Erythroblast (primary cell): Measurements from ENCODE around the gene MST1.

Experiments
- GATA1 ChIP-seq: IDR thresholded peaks from 2 replicates; pipeline ENCODE4 v1.6.1; 2011; ENCODE audit warnings: low read depth, mild to moderate bottlenecking, control low read depth, low read length, moderate library complexity
- POLR2A ChIP-seq: IDR thresholded peaks from 2 replicates; pipeline ENCODE4 v1.6.1; 2011; ENCODE audit warnings: mild to moderate bottlenecking, low read length

DNA sequence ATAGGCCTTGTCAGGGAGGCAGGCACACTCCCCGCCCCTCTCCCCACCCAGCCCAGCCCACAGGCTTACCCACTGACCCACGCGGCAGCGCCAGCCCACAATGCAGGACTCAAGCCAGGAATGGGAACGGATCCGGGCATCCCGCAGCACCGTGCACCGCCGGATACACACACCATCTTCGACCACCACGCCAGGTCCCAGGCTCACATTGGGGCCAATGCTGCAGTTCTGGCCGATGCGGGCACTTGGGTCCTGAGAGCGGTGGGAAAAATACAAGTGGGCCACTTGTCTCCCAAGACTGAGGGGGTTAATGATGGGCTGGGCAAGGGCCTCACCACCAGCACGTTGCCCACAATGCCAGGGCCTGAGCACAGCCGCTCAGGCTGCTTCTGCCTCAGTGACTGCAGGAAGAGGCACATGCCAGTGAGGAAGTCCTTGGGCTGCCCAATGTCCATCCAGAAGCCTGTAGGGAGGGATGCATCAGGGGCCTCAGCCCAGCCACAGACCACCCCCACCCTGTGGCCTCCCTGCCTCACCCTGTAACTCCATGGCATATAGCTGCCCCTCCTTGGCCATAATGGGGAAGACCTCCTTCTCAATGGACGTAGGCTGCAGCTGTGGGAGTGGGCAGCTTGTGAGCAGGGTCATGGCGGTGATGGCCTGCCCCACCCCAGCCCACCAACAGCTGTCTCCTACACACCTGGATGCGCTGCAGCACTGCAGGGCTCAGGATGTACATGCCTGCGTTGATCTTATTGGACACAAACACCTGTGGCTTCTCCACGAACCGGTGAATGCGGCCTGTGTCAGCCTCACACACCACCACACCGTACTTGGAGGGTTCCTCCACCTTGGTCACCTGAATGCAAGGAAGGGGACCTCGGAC, 32.9 kb upstream of the MST1 start:
- TF ChIP-seq POLR2A (no peak), GATA1 (no peak)
